CD14-positive monocyte (primary cell): ENCODE measurements around the gene IL1RAPL1. TPM values are rescaled to one million over a fixed set of nuclear protein-coding genes. Genes with fewer than 3 reads are reported as not detected.

Source experiments
- DNase-seq, 3 donors: peaks; one replicate each; pipeline ENCODE4 v3.0.0-alpha.2; 2011 to 2022
- H2AFZ ChIP-seq: 2 replicates; pipeline ENCODE4 v1.6.0; 2012; ENCODE audit warnings: mild to moderate bottlenecking, low read depth, low read length, inconsistent platforms; ENCODE audit not compliant: insufficient read depth, poor library complexity, severe bottlenecking
- H3K27ac ChIP-seq, 2 donors: 1 replicate in 1 of 2; 2 replicates in 1 of 2; pipeline ENCODE4 v1.5.1; 2012 to 2013; ENCODE audit warnings: low read length in 2 of 2, control low read depth in 1 of 2, inconsistent platforms in 1 of 2, low read depth in 1 of 2, mild to moderate bottlenecking in 1 of 2
- H3K27me3 ChIP-seq, 2 donors: one replicate each; pipeline versions ENCODE4 v1.6.0 to v1.6.1; 2011 to 2013; ENCODE audit warnings: low read length in 2 of 2; ENCODE audit not compliant: control insufficient read depth in 2 of 2, insufficient read depth in 2 of 2
- H3K36me3 ChIP-seq, 2 donors: replicated peaks in 1 of 2; 1 replicate in 1 of 2; 2 replicates in 1 of 2; pipeline versions ENCODE4 v1.5.1 to v1.6.1; 2012 to 2013; ENCODE audit warnings: low read length in 2 of 2, control low read depth in 1 of 2, inconsistent platforms in 1 of 2, mild to moderate bottlenecking in 1 of 2; ENCODE audit not compliant: insufficient read depth in 2 of 2, control insufficient read depth in 1 of 2
- H3K4me1 ChIP-seq, 2 donors: 1 replicate in 1 of 2; 2 replicates in 1 of 2; pipeline versions ENCODE4 v1.5.1 to v1.6.1; 2012 to 2013; ENCODE audit warnings: low read length in 2 of 2, control low read depth in 1 of 2, inconsistent platforms in 1 of 2, mild to moderate bottlenecking in 1 of 2, moderate library complexity in 1 of 2; ENCODE audit not compliant: insufficient read depth in 2 of 2, control insufficient read depth in 1 of 2
- H3K4me2 ChIP-seq: replicated peaks from 2 replicates; pipeline ENCODE3; 2012; ENCODE audit warnings: low read length, moderate library complexity, mild to moderate bottlenecking; ENCODE audit not compliant: poor library complexity, severe bottlenecking; ENCODE audit errors: extremely low read depth
- H3K4me3 ChIP-seq, 3 experiments: fragments of 200-600 bp in 1 of 3; sonication (generic) in 1 of 3; replicated peaks in 1 of 3; 1 replicate in 2 of 3; 2 replicates in 1 of 3; pipeline ENCODE4 v1.5.1; 2011 to 2013; ENCODE audit warnings: low read length in 3 of 3, mild to moderate bottlenecking in 3 of 3, control low read depth in 2 of 3, low read depth in 2 of 3, inconsistent platforms in 1 of 3, moderate library complexity in 1 of 3
- H3K79me2 ChIP-seq: 2 replicates; pipeline ENCODE4 v1.6.0; 2012; ENCODE audit warnings: mild to moderate bottlenecking, control low read depth, inconsistent platforms, low read length, moderate library complexity; ENCODE audit not compliant: insufficient read depth
- H3K9ac ChIP-seq: 2 replicates; pipeline ENCODE4 v1.6.0; 2017; ENCODE audit warnings: low read length, mild to moderate bottlenecking; ENCODE audit not compliant: insufficient read depth, poor library complexity, severe bottlenecking
- H3K9me3 ChIP-seq, 2 donors: replicated peaks in 1 of 2; 1 replicate in 1 of 2; 2 replicates in 1 of 2; pipeline versions ENCODE4 v1.5.1 to v1.6.1; 2012 to 2013; ENCODE audit warnings: low read length in 2 of 2, control low read depth in 1 of 2; ENCODE audit not compliant: control insufficient read depth in 1 of 2, insufficient read depth in 1 of 2
- H4K20me1 ChIP-seq: 2 replicates; pipeline ENCODE4 v1.6.0; 2012; ENCODE audit warnings: mild to moderate bottlenecking, low read length, control low read depth, moderate library complexity; ENCODE audit not compliant: insufficient read depth
- H3K27ac Mint-ChIP-seq, 7 donors: one replicate each; pipeline ENCODE4 v1.8.0; 2020; ENCODE audit warnings: mild to moderate bottlenecking in 7 of 7, mixed read lengths in 7 of 7, moderate library complexity in 6 of 7, inconsistent platforms in 2 of 7
- H3K27me3 Mint-ChIP-seq, 3 donors: one replicate each; pipeline ENCODE4 v1.8.0; 2021 to 2022; ENCODE audit warnings: low read depth in 3 of 3, mild to moderate bottlenecking in 3 of 3, mixed read lengths in 3 of 3, moderate library complexity in 3 of 3, inconsistent platforms in 1 of 3
- H3K36me3 Mint-ChIP-seq, 2 donors: one replicate each; pipeline ENCODE4 v1.8.0; 2020; ENCODE audit warnings: mixed read lengths in 2 of 2, inconsistent platforms in 1 of 2, mild to moderate bottlenecking in 1 of 2
- H3K4me1 Mint-ChIP-seq: one replicate; pipeline ENCODE4 v1.8.0; 2020; ENCODE audit warnings: mild to moderate bottlenecking, mixed read lengths
- H3K4me3 Mint-ChIP-seq, 2 donors: one replicate each; pipeline ENCODE4 v1.8.0; 2020; ENCODE audit warnings: mild to moderate bottlenecking in 2 of 2, mixed read lengths in 2 of 2, moderate library complexity in 1 of 2
- H3K9me3 Mint-ChIP-seq, 7 donors: one replicate each; pipeline ENCODE4 v1.8.0; 2020 to 2022; ENCODE audit warnings: mixed read lengths in 7 of 7, mild to moderate bottlenecking in 6 of 7, moderate library complexity in 6 of 7, inconsistent platforms in 2 of 7
- CTCF ChIP-seq: fragments of 200-600 bp; IDR thresholded peaks from one replicate; pipeline ENCODE4 v1.8.0; 2022; ENCODE audit warnings: antibody characterized with exemption, mild to moderate bottlenecking
- WGBS: methylation state at CpG from one replicate; pipeline ENCODE4 v1.1.5; 2013; ENCODE audit warnings: missing lambda C conversion rate; ENCODE audit not compliant: insufficient coverage; 5-methylcytosine and 5-hydroxymethylcytosine counted together
- intact Hi-C, 2 donors: fragments of 100-400 bp; cut with micrococcal nuclease; formaldehyde crosslinking; loops; one replicate each; pipeline versions ENCODE4 v1.15.0 to v1.15.1; 2023
- polyA plus RNA-seq, 3 donors: library from polyadenylated mRNA; depleted of rRNA in 1 of 3; unstranded in 2 of 3; stranded (reverse) in 1 of 3; fragments of 300-500 nt in 2 of 3; fragments of >200 nt in 1 of 3; fragmentation: Illumina TruSeq in 2 of 3; gene quantifications; 1 replicate in 2 of 3; 2 replicates in 1 of 3; pipeline ENCODE4 v1.2.3, GENCODE V29; 2012 to 2021

The IL1RAPL1 gene
- polyA plus RNA-seq, 3 donors, result not detected

GRCh38 chrX:29435396-29435795, 848.1 kb downstream of the IL1RAPL1 start:
- H3K4me2 ChIP-seq, result no peak overlapping the region
- Mint-ChIP-seq H3K27me3 (no peaks in the 10 kb centered on the region), H3K36me3 (no peaks in the 10 kb centered on the region), H3K4me3 (no peak overlapping the region), H3K9me3 (peaks cover 0 to 3% (median 0%) of the 10 kb centered on the region in 7 donors), H3K27ac (no peak overlapping the region), H3K4me1 (no peaks in the 10 kb centered on the region)
- H3K36me3 ChIP-seq, result no peaks in the 10 kb centered on the region
- no peak for TF ChIP-seq CTCF
- WGBS, result no CpG with 5 or more reads among the region's 4 CpGs
- H3K9me3 ChIP-seq, result no peaks in the 10 kb centered on the region
- H3K9ac ChIP-seq, result no peak overlapping the region
- H3K27ac ChIP-seq, result no peak overlapping the region
- H2AFZ ChIP-seq, result no peak overlapping the region
- intact Hi-C loops, result no loop called here
- no peak overlapping the region for H3K4me3 ChIP-seq
- H3K79me2 ChIP-seq, result no peaks in the 10 kb centered on the region
- H3K27me3 ChIP-seq, result no peaks in the 10 kb centered on the region
- H3K4me1 ChIP-seq, result no peaks in the 10 kb centered on the region
- DNase-seq, result no peak
- H4K20me1 ChIP-seq, result no peaks in the 10 kb centered on the region

GRCh38 chrX:29447867-29448266, 860.6 kb downstream of the IL1RAPL1 start:
- no peak overlapping the region for H3K4me2 ChIP-seq
- no peaks in the 10 kb centered on the region for H3K27me3 ChIP-seq
- H3K27ac Mint-ChIP-seq, result no peak overlapping the region
- H3K9me3 Mint-ChIP-seq, result no peaks in the 10 kb centered on the region
- no peak overlapping the region for H2AFZ ChIP-seq
- H3K4me1 Mint-ChIP-seq, result peaks cover 9% of the 10 kb centered on the region
- WGBS, result 80% methylated on average over 1 of the region's 2 CpGs
- no peak overlapping the region for H3K4me3 Mint-ChIP-seq
- no peaks in the 10 kb centered on the region for H3K79me2 ChIP-seq
- no peaks in the 10 kb centered on the region for H3K36me3 Mint-ChIP-seq
- H3K9ac ChIP-seq, result no peak overlapping the region
- H4K20me1 ChIP-seq, result no peaks in the 10 kb centered on the region
- no peaks in the 10 kb centered on the region for H3K4me1 ChIP-seq
- H3K27me3 Mint-ChIP-seq, result peaks cover 0 to 3% (median 0%) of the 10 kb centered on the region in 3 donors
- H3K36me3 ChIP-seq, result no peaks in the 10 kb centered on the region
- no peak overlapping the region for H3K27ac ChIP-seq
- intact Hi-C loops, result no loop called here
- TF ChIP-seq CTCF, result no peak
- H3K9me3 ChIP-seq, result no peaks in the 10 kb centered on the region
- H3K4me3 ChIP-seq, result no peak overlapping the region
- DNase-seq, result no peak
